MM.1S (cell line): ENCODE results near the gene CILP2.

Experiments used
- DNase-seq: peaks from one replicate; pipeline ENCODE4 v3.0.0-alpha.2; 2015
- H2AFZ ChIP-seq: fragments of 300-600 bp; sonication (generic); 2 replicates; pipeline ENCODE4 v1.6.0; 2016; ENCODE audit warnings: antibody characterized with exemption, low read length
- H3F3A ChIP-seq: fragments of 300-600 bp; sonication (generic); 2 replicates; pipeline ENCODE4 v1.6.1; 2016; ENCODE audit warnings: mild to moderate bottlenecking, antibody characterized with exemption, low read length, moderate library complexity, mixed read lengths; ENCODE audit not compliant: insufficient read depth
- H3K27ac ChIP-seq: fragments of 300-600 bp; sonication (generic); 2 replicates; pipeline ENCODE4 v1.5.1; 2016; ENCODE audit warnings: mild to moderate bottlenecking, low read length
- H3K27me3 ChIP-seq: fragments of 300-600 bp; sonication (generic); replicated peaks from 2 replicates; pipeline ENCODE4 v1.6.0; 2016; ENCODE audit warnings: low read length; ENCODE audit not compliant: insufficient read depth
- H3K36me3 ChIP-seq: fragments of 300-600 bp; sonication (generic); replicated peaks from 2 replicates; pipeline ENCODE4 v1.6.1; 2016; ENCODE audit warnings: mild to moderate bottlenecking, low read length, mixed read lengths; ENCODE audit not compliant: insufficient read depth
- H3K4me1 ChIP-seq: fragments of 300-600 bp; sonication (generic); 2 replicates; pipeline ENCODE4 v1.6.1; 2016; ENCODE audit warnings: low read length, mixed read lengths
- H3K4me2 ChIP-seq: fragments of 300-600 bp; sonication (generic); 2 replicates; pipeline ENCODE4 v1.6.0; 2016; ENCODE audit warnings: low read depth, low read length
- H3K4me3 ChIP-seq: fragments of 300-600 bp; sonication (generic); 2 replicates; pipeline ENCODE4 v1.5.1; 2016; ENCODE audit warnings: low read length, mixed read lengths
- H3K79me2 ChIP-seq: fragments of 300-600 bp; sonication (generic); 2 replicates; pipeline ENCODE4 v1.6.1; 2016; ENCODE audit warnings: mixed run types, low read length, mixed read lengths
- H3K9ac ChIP-seq: fragments of 300-600 bp; sonication (generic); 2 replicates; pipeline ENCODE4 v1.6.1; 2016; ENCODE audit warnings: low read length, mixed read lengths
- H3K9me2 ChIP-seq: fragments of 300-600 bp; sonication (generic); replicated peaks from 2 replicates; pipeline ENCODE4 v1.6.1; 2016; ENCODE audit warnings: mild to moderate bottlenecking, low read length, mixed read lengths; ENCODE audit not compliant: insufficient read depth
- H3K9me3 ChIP-seq: fragments of 300-600 bp; sonication (generic); replicated peaks from 2 replicates; pipeline ENCODE4 v1.6.1; 2016; ENCODE audit warnings: mild to moderate bottlenecking, low read length, mixed read lengths; ENCODE audit not compliant: insufficient read depth
- H4K20me1 ChIP-seq: fragments of 300-600 bp; sonication (generic); 2 replicates; pipeline ENCODE4 v1.6.1; 2016; ENCODE audit warnings: mild to moderate bottlenecking, low read length, moderate library complexity, mixed read lengths; ENCODE audit not compliant: insufficient read depth
- EZH2 ChIP-seq: fragments of 300-600 bp; sonication (generic); optimal IDR thresholded peaks from 2 replicates; pipeline ENCODE3; 2017; ENCODE audit warnings: low read depth, mild to moderate bottlenecking, antibody characterized with exemption, low read length, mixed read lengths
- EZH2phosphoT487 ChIP-seq: fragments of 300-600 bp; sonication (generic); IDR thresholded peaks from 2 replicates; pipeline ENCODE4 v1.6.1; 2018; ENCODE audit warnings: antibody characterized with exemption, low read length
- TF ChIP-seq, protein P1 (sequence below): fragments of 300-600 bp; sonication (generic); IDR thresholded peaks from 2 replicates; pipeline ENCODE4 v1.5.1; 2016; ENCODE audit warnings: antibody characterized with exemption, low read length, mixed read lengths

The CILP2 gene

DNA sequence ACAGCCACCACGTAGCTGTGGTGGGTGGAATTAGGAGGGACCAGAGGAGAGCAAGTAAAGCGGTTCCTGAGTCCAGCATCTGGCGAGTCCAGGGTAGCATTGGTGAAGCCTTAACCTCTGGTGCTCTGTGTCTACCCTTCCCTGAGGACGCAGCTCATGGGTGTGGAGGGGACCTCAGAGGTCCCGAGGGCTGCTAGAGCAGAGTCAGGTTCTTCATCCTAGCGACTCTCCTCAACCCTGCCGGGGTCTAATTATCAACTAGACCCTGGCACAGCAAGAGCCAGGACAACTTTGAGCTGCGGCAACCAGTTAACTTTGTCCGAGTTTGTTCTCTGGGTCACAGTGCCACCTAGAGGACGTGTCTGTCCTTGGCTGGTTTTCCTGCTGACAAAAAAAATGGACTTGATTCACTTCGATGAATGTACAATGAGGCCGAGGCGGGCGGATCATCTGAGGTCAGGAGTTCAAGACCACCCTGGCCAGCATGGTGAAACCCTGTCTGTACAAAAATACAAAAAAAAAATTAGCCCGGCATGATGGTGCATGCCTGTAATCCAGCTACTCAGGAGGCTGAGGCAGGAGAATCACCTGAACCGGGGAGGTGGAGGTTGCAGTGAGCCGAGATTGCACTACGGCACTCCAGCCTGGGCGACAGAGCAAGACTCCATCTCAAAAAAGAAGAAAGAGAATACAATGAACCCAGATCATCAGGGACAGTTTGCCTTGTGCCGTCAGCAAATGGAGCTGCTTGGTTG, 47.7 kb upstream of the CILP2 start:
- no peak for TF ChIP-seq EZH2
- TF ChIP-seq, protein P1, sequence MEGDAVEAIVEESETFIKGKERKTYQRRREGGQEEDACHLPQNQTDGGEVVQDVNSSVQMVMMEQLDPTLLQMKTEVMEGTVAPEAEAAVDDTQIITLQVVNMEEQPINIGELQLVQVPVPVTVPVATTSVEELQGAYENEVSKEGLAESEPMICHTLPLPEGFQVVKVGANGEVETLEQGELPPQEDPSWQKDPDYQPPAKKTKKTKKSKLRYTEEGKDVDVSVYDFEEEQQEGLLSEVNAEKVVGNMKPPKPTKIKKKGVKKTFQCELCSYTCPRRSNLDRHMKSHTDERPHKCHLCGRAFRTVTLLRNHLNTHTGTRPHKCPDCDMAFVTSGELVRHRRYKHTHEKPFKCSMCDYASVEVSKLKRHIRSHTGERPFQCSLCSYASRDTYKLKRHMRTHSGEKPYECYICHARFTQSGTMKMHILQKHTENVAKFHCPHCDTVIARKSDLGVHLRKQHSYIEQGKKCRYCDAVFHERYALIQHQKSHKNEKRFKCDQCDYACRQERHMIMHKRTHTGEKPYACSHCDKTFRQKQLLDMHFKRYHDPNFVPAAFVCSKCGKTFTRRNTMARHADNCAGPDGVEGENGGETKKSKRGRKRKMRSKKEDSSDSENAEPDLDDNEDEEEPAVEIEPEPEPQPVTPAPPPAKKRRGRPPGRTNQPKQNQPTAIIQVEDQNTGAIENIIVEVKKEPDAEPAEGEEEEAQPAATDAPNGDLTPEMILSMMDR: peak; percentile 77
- no peak for TF ChIP-seq EZH2phosphoT487
- no peak overlapping the region for H3K9ac ChIP-seq

DNA sequence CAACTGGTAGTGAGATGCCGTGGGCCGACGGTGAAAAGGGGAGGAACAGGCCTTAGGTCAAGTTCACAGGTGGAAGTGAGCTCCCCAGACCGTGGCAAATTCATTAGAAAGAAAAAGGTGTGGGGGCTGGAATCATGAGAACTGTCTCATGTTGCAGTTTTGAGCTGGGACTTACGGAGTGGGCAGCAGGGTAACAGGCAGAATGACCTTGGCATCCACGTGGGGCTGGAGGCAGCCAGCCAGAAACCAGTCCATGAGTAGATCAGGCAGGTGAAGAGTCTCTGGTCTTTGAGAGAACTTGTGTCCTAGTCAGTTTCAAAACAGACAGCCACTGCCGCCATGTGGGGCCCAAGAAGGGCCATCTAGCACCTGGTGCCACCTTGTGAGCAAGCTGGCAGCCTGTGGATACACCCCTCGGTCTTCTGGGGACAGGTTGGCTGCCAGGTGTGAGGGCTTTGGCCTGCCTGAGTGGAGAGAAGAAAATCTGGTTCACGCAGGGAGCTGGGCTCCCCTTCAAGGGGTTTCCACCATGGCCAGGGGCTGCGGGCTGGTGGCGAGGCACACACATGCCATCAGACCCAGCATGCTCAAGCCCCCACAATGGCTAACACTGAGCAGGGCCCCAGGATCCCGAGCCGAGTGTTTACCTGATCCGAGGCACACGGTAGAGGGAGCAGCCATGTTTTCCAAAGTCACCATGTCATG, 46.6 kb upstream of the CILP2 start:
- H3K4me3 ChIP-seq: no peak overlapping the region
- TF ChIP-seq EZH2: no peak
- TF ChIP-seq EZH2phosphoT487: no peak
- TF ChIP-seq, protein P1: no peak
- H3K4me1 ChIP-seq: peaks cover 11% of the 10 kb centered on the region; the same call in 1 of the 2 replicates
- H3K9me2 ChIP-seq: no peaks in the 10 kb centered on the region
- H2AFZ ChIP-seq: no peak overlapping the region
- H3K27me3 ChIP-seq: no peaks in the 10 kb centered on the region
- H3K79me2 ChIP-seq: peaks cover 39% of the 10 kb centered on the region
- H3K4me2 ChIP-seq: no peak overlapping the region
- H3F3A ChIP-seq: peaks cover 11% of the 10 kb centered on the region; the same call in 1 of the 2 replicates
- DNase-seq: no peak
- no peaks in the 10 kb centered on the region for H3K9me3 ChIP-seq
- H3K36me3 ChIP-seq: no peaks in the 10 kb centered on the region
- H3K9ac ChIP-seq: no peak overlapping the region
- H3K27ac ChIP-seq: no peak overlapping the region
- H4K20me1 ChIP-seq: no peaks in the 10 kb centered on the region; the same call in 1 of the 2 replicates

More for the DNA sequence above, 47.7 kb upstream of the CILP2 start:
- H3F3A ChIP-seq: peaks cover 11% of the 10 kb centered on the region; the same call in 1 of the 2 replicates
- no peak overlapping the region for H3K4me3 ChIP-seq
- DNase-seq: peak; percentile 68
- H3K4me2 ChIP-seq: no peak overlapping the region
- no peaks in the 10 kb centered on the region; the same call in 1 of the 2 replicates for H4K20me1 ChIP-seq
- H3K9me3 ChIP-seq: no peaks in the 10 kb centered on the region
- H3K9me2 ChIP-seq: no peaks in the 10 kb centered on the region
- no peaks in the 10 kb centered on the region for H3K27me3 ChIP-seq
- no peak overlapping the region for H3K27ac ChIP-seq
- H3K36me3 ChIP-seq: no peaks in the 10 kb centered on the region
- peaks cover 11% of the 10 kb centered on the region; the same call in 1 of the 2 replicates for H3K4me1 ChIP-seq
- H3K79me2 ChIP-seq: peaks cover 34% of the 10 kb centered on the region
- H2AFZ ChIP-seq: no peak overlapping the region

DNA sequence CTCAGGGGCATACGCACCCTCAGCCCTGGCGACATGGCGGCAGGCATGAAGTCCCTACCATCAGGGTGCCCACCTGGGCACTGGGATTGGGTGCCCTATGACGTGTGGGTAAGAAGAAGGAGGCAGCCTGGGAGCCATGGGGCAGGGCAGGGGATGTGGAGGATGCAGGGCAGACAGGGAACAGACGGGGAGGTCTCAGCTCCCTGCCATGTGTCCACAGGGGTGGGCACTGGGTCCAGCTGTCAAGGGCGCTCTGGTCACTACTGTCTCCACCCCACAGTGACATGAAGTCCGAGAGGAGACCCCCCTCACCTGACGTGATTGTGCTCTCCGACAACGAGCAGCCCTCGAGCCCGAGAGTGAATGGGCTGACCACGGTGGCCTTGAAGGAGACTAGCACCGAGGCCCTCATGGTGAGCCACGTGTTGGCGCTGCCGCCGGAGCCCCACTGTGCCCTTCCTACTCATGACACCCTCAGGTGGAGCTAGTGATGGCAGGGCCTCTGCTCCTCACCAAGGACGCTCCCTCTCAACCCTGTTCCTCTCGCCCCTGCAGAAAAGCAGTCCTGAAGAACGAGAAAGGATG, 45.9 kb upstream of the CILP2 start:
- Histone ChIP-seq H3K9ac (no peak overlapping the region), H3F3A (peaks cover 11% of the 10 kb centered on the region; the same call in 1 of the 2 replicates), H3K27me3 (no peaks in the 10 kb centered on the region), H4K20me1 (no peaks in the 10 kb centered on the region), H3K36me3 (no peaks in the 10 kb centered on the region), H3K9me2 (no peaks in the 10 kb centered on the region), H3K79me2 (peaks cover 32% of the 10 kb centered on the region), H2AFZ (no peak overlapping the region), H3K27ac (no peak overlapping the region), H3K9me3 (no peaks in the 10 kb centered on the region), H3K4me1 (peaks cover 11% of the 10 kb centered on the region; the same call in 1 of the 2 replicates), H3K4me3 (no peak overlapping the region), H3K4me2 (no peak overlapping the region)
- TF ChIP-seq, protein P1: no peak
- no peak for TF ChIP-seq EZH2
- no peak for TF ChIP-seq EZH2phosphoT487
- DNase-seq: no peak
